ENCODE results near the gene BOC. TPM values are rescaled to one million over a fixed set of nuclear protein-coding genes. Genes with fewer than 3 reads are reported as not detected.

The BOC gene
- total RNA-seq, 1 experiment from 2014 or later: 7.3 TPM

DNA sequence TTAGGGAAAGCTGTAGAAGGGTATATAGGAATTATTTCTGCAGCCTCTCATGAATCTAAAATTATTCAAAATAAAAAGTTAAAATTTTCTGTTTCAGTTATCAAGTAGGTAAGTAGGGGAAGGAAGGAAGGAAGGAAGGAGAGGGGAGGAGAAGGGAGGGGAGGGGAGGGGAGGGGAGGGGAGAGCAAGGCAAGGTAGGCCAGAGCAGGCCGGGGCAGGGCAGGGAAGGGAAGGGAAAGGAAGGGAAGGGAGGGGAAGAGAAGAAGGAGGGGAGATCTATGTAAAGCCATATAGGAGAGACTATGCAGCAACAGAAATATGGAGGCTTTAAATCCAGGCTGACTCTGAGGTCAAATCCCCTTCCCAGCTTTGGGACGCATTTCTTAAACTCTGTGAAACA lies 38.3 kb upstream of the BOC start:
- no peaks in the 10 kb centered on the region for H3K4me1 ChIP-seq (ENCODE audit: insufficient read depth, low read length)
- H3K9me2 ChIP-seq (replicated peaks; ENCODE audit: low read length): no peaks in the 10 kb centered on the region
- H3K9me3 ChIP-seq (ENCODE audit: low read length): no peaks in the 10 kb centered on the region
- no peak overlapping the region for H3K9ac ChIP-seq (ENCODE audit: low read length)
- BruUV-seq (replicated peaks): no TSS peak
- no peaks in the 10 kb centered on the region for H3F3A ChIP-seq (ENCODE audit: low read length, unreplicated experiment)
- no peak overlapping the region for H2AFZ ChIP-seq (ENCODE audit: low read length)
- H3K36me3 ChIP-seq (ENCODE audit: low read depth, low read length): no peaks in the 10 kb centered on the region
- ATAC-seq: no peak
- no peak overlapping the region for H3K4me2 ChIP-seq (ENCODE audit: low read length)
- H3K27ac ChIP-seq (ENCODE audit: low read length): no peak overlapping the region
- ChIA-PET POLR2A (ENCODE audit: unreplicated experiment) (no interaction called here), CTCF (no interaction called here)
- TF ChIP-seq EZH2phosphoT487 (IDR thresholded peaks at IDR 0.05; ENCODE audit: borderline replicate concordance, low read length): no peak
- no peak for TF ChIP-seq EZH2 (IDR thresholded peaks at IDR 0.05; ENCODE audit: low read length, unreplicated experiment)
- TF ChIP-seq, protein P1, sequence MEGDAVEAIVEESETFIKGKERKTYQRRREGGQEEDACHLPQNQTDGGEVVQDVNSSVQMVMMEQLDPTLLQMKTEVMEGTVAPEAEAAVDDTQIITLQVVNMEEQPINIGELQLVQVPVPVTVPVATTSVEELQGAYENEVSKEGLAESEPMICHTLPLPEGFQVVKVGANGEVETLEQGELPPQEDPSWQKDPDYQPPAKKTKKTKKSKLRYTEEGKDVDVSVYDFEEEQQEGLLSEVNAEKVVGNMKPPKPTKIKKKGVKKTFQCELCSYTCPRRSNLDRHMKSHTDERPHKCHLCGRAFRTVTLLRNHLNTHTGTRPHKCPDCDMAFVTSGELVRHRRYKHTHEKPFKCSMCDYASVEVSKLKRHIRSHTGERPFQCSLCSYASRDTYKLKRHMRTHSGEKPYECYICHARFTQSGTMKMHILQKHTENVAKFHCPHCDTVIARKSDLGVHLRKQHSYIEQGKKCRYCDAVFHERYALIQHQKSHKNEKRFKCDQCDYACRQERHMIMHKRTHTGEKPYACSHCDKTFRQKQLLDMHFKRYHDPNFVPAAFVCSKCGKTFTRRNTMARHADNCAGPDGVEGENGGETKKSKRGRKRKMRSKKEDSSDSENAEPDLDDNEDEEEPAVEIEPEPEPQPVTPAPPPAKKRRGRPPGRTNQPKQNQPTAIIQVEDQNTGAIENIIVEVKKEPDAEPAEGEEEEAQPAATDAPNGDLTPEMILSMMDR (conservative IDR thresholded peaks at IDR 0.05; ENCODE audit: low read depth, low read length): no peak
- intact Hi-C loops (cut with micrococcal nuclease): no loop called here
- no peaks in the 10 kb centered on the region for H4K20me1 ChIP-seq (ENCODE audit: low read length)
- no peaks in the 10 kb centered on the region for H3K27me3 ChIP-seq (ENCODE audit: low read length)
- no peak overlapping the region for H3K4me3 ChIP-seq (ENCODE audit: low read length)
- no peaks in the 10 kb centered on the region for H3K79me2 ChIP-seq (ENCODE audit: low read length)
- DNase-seq: no peak

DNA sequence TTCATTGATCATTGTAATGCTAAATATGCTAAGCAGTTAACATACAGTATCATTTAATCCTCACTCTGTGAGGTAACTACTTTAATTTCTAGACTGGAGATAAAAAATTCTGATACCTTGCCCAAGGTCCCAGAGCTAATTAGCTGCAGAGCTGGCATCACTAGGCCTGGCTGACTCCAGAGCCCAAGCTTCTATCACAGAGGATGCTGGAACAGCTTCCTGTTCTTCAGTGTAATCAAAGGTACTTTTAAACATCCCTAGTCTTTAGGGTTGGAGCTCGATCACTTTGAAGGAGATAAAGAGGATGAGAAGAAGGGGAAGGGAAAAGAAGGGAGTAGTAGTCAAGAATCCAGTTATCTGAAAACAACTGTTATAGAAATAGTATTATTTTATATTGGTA lies 37.1 kb upstream of the BOC start:
- ChIA-PET CTCF (no interaction called here), POLR2A (ENCODE audit: unreplicated experiment) (no interaction called here)
- Histone ChIP-seq H4K20me1 (ENCODE audit: low read length) (no peaks in the 10 kb centered on the region), H3K9me3 (ENCODE audit: low read length) (no peaks in the 10 kb centered on the region), H3K4me1 (ENCODE audit: insufficient read depth, low read length) (no peaks in the 10 kb centered on the region), H2AFZ (ENCODE audit: low read length) (no peak overlapping the region), H3F3A (ENCODE audit: low read length, unreplicated experiment) (no peaks in the 10 kb centered on the region), H3K4me2 (ENCODE audit: low read length) (no peak overlapping the region), H3K27me3 (ENCODE audit: low read length) (no peaks in the 10 kb centered on the region), H3K79me2 (ENCODE audit: low read length) (no peaks in the 10 kb centered on the region), H3K9ac (ENCODE audit: low read length) (no peak overlapping the region), H3K9me2 (replicated peaks; ENCODE audit: low read length) (no peaks in the 10 kb centered on the region), H3K36me3 (ENCODE audit: low read depth, low read length) (no peaks in the 10 kb centered on the region), H3K4me3 (ENCODE audit: low read length) (no peak overlapping the region), H3K27ac (ENCODE audit: low read length) (no peak overlapping the region)
- TF ChIP-seq EZH2 (IDR thresholded peaks at IDR 0.05; ENCODE audit: low read length, unreplicated experiment): no peak
- TF ChIP-seq EZH2phosphoT487 (IDR thresholded peaks at IDR 0.05; ENCODE audit: borderline replicate concordance, low read length): no peak
- TF ChIP-seq, protein P1 (conservative IDR thresholded peaks at IDR 0.05; ENCODE audit: low read depth, low read length): no peak
- no TSS peak for BruUV-seq (replicated peaks)
- no peak for DNase-seq
- ATAC-seq: no peak; the same call in 1 of the 2 replicates
- intact Hi-C loops (cut with micrococcal nuclease): no loop called here

DNA sequence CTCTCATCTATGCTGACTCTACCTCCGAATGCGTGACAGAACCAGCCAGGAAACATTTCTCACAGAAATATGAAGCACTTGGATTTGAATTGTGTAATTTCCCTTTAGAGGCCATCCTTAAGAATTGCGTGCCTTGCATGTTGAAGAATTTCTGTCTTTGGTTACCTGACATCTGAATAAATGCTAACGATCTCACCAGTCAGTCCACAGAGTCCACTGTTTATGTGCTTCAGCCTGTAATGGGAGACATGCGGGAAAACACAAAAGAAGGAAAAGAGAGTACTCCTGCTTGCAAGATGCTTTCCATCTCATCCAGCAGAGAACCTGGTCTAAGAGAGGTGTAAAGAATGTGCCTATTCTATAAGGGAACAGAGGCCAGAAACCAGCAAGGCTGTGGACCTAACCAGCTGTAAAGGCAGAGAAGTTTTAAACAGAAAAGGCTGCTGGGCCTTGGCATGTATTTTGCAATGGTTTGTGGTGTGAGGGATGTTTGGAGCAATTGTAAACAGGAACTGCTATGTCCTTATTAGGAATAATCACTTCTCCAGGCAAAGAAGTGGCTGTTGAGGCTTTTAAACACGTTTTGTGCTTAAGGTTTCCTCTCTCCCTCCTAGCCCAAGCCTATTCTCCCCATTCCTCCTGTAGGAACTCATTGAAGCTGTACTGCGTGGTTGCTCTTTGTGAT lies 36.4 kb upstream of the BOC start:
- Histone ChIP-seq H3K9ac (ENCODE audit: low read length) (no peak overlapping the region), H3K9me3 (ENCODE audit: low read length) (no peaks in the 10 kb centered on the region), H3K9me2 (replicated peaks; ENCODE audit: low read length) (no peaks in the 10 kb centered on the region), H3K4me2 (ENCODE audit: low read length) (no peak overlapping the region), H4K20me1 (ENCODE audit: low read length) (no peaks in the 10 kb centered on the region), H3K79me2 (ENCODE audit: low read length) (no peaks in the 10 kb centered on the region), H3K36me3 (ENCODE audit: low read depth, low read length) (no peaks in the 10 kb centered on the region), H3K4me1 (ENCODE audit: insufficient read depth, low read length) (no peaks in the 10 kb centered on the region), H2AFZ (ENCODE audit: low read length) (no peak overlapping the region), H3K4me3 (ENCODE audit: low read length) (no peak overlapping the region), H3K27me3 (ENCODE audit: low read length) (no peaks in the 10 kb centered on the region), H3F3A (ENCODE audit: low read length, unreplicated experiment) (no peaks in the 10 kb centered on the region), H3K27ac (ENCODE audit: low read length) (no peak overlapping the region)
- DNase-seq (no peak), ATAC-seq (no peak)
- ChIA-PET POLR2A (ENCODE audit: unreplicated experiment) (no interaction called here), CTCF (interaction anchor here (0.5 kb wide), 1 partner anchor 255 kb away, joined by 3 read pairs; no protein-coding TSS in a partner anchor)
- TF ChIP-seq EZH2 (IDR thresholded peaks at IDR 0.05; ENCODE audit: low read length, unreplicated experiment) (no peak), EZH2phosphoT487 (IDR thresholded peaks at IDR 0.05; ENCODE audit: borderline replicate concordance, low read length) (no peak)
- TF ChIP-seq, protein P1 (conservative IDR thresholded peaks at IDR 0.05; ENCODE audit: low read depth, low read length): no peak
- BruUV-seq (replicated peaks): no TSS peak
- intact Hi-C loops (cut with micrococcal nuclease): no loop called here
